ENCODE results near the gene CCNK. TPM values are rescaled to one million over a fixed set of nuclear protein-coding genes. Genes with fewer than 3 reads are reported as not detected.

Gene CCNK
- total and polyA plus RNA-seq, 2 of the 13 experiments (the other 11 are each of a cell fraction or from before 2014, with no cell fraction given): 4.9 to 9.7 TPM

- TF ChIP-seq, protein P1, sequence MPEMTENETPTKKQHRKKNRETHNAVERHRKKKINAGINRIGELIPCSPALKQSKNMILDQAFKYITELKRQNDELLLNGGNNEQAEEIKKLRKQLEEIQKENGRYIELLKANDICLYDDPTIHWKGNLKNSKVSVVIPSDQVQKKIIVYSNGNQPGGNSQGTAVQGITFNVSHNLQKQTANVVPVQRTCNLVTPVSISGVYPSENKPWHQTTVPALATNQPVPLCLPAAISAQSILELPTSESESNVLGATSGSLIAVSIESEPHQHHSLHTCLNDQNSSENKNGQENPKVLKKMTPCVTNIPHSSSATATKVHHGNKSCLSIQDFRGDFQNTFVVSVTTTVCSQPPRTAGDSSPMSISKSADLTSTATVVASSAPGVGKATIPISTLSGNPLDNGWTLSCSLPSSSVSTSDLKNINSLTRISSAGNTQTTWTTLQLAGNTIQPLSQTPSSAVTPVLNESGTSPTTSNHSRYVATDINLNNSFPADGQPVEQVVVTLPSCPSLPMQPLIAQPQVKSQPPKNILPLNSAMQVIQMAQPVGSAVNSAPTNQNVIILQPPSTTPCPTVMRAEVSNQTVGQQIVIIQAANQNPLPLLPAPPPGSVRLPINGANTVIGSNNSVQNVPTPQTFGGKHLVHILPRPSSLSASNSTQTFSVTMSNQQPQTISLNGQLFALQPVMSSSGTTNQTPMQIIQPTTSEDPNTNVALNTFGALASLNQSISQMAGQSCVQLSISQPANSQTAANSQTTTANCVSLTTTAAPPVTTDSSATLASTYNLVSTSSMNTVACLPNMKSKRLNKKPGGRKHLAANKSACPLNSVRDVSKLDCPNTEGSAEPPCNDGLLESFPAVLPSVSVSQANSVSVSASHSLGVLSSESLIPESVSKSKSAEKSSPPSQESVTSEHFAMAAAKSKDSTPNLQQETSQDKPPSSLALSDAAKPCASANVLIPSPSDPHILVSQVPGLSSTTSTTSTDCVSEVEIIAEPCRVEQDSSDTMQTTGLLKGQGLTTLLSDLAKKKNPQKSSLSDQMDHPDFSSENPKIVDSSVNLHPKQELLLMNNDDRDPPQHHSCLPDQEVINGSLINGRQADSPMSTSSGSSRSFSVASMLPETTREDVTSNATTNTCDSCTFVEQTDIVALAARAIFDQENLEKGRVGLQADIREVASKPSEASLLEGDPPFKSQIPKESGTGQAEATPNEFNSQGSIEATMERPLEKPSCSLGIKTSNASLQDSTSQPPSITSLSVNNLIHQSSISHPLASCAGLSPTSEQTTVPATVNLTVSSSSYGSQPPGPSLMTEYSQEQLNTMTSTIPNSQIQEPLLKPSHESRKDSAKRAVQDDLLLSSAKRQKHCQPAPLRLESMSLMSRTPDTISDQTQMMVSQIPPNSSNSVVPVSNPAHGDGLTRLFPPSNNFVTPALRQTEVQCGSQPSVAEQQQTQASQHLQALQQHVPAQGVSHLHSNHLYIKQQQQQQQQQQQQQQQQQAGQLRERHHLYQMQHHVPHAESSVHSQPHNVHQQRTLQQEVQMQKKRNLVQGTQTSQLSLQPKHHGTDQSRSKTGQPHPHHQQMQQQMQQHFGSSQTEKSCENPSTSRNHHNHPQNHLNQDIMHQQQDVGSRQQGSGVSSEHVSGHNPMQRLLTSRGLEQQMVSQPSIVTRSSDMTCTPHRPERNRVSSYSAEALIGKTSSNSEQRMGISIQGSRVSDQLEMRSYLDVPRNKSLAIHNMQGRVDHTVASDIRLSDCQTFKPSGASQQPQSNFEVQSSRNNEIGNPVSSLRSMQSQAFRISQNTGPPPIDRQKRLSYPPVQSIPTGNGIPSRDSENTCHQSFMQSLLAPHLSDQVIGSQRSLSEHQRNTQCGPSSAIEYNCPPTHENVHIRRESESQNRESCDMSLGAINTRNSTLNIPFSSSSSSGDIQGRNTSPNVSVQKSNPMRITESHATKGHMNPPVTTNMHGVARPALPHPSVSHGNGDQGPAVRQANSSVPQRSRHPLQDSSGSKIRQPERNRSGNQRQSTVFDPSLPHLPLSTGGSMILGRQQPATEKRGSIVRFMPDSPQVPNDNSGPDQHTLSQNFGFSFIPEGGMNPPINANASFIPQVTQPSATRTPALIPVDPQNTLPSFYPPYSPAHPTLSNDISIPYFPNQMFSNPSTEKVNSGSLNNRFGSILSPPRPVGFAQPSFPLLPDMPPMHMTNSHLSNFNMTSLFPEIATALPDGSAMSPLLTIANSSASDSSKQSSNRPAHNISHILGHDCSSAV (CRISPR knock-in tag; IDR thresholded peaks at IDR 0.05; ENCODE audit: borderline replicate concordance): no peak
- TF ChIP-seq ZBTB40 (IDR thresholded peaks at IDR 0.05) (no peak), ZBTB40 (CRISPR knock-in tag; IDR thresholded peaks at IDR 0.05) (0 out of 2 replicates have a peak, but pooled peaks have one; percentile 33), MEIS1 (CRISPR knock-in tag; IDR thresholded peaks at IDR 0.05; ENCODE audit: borderline replicate concordance) (no peak), ZBTB43 (CRISPR knock-in tag; conservative IDR thresholded peaks at IDR 0.05) (no peak), ZNF788 (CRISPR knock-in tag; IDR thresholded peaks at IDR 0.05; ENCODE audit: borderline replicate concordance) (no peak), FOXK1 (CRISPR knock-in tag; IDR thresholded peaks at IDR 0.05; ENCODE audit: borderline replicate concordance, low read depth) (no peak), HNRNPLL (IDR thresholded peaks at IDR 0.05; ENCODE audit: low read depth, low read length, poor library complexity, severe bottlenecking) (peak; percentile 35)
Measured at GRCh38 chr14:99551034-99551922, 70.1 kb downstream of the CCNK start (continued).

All from HepG2 (cell line).